T-helper 1 cell treated with Interleukin-12 subunit alpha and Interleukin-12 subunit beta and Interleukin-4 antibody, amounts not matched to agents 30 μg/mL and 1 μg/mL, for 36 hours (primary cell): ENCODE data around the gene UQCC3.

Experiments used
- H3K27ac Mint-ChIP-seq: one replicate; pipeline ENCODE4 v1.8.0; 2021; ENCODE audit warnings: mild to moderate bottlenecking, mixed read lengths
- H3K27me3 Mint-ChIP-seq: one replicate; pipeline ENCODE4 v1.8.0; 2021; ENCODE audit warnings: low read depth, mixed read lengths
- H3K36me3 Mint-ChIP-seq: one replicate; pipeline ENCODE4 v1.8.0; 2021; ENCODE audit warnings: low read depth, mixed read lengths
- H3K4me1 Mint-ChIP-seq: one replicate; pipeline ENCODE4 v1.8.0; 2021; ENCODE audit warnings: low read depth, mixed read lengths
- H3K4me3 Mint-ChIP-seq: one replicate; pipeline ENCODE4 v1.8.0; 2021; ENCODE audit warnings: mild to moderate bottlenecking, moderate library complexity, mixed read lengths
- H3K9me3 Mint-ChIP-seq: one replicate; pipeline ENCODE4 v1.8.0; 2021; ENCODE audit warnings: mixed read lengths

The UQCC3 gene

GRCh38 chr11:62705413-62705812 lies 33.9 kb downstream of the UQCC3 start:
- Mint-ChIP-seq H3K4me1 (peaks cover 45% of the 10 kb centered on the region), H3K4me3 (peak overlapping the region; percentile 87), H3K27ac (peak overlapping the region; percentile 75), H3K27me3 (no peaks in the 10 kb centered on the region), H3K9me3 (no peaks in the 10 kb centered on the region), H3K36me3 (peaks cover 19% of the 10 kb centered on the region)

- H3K27ac Mint-ChIP-seq: peak overlapping the region; percentile 75
- peaks cover 23% of the 10 kb centered on the region for H3K36me3 Mint-ChIP-seq
- peak overlapping the region; percentile 87 for H3K4me3 Mint-ChIP-seq
- H3K27me3 Mint-ChIP-seq: no peaks in the 10 kb centered on the region
- no peaks in the 10 kb centered on the region for H3K9me3 Mint-ChIP-seq
- H3K4me1 Mint-ChIP-seq: peaks cover 49% of the 10 kb centered on the region
Measured at GRCh38 chr11:62705880-62706849, 34.7 kb downstream of the UQCC3 start.

- peak overlapping the region; percentile 65 for H3K27ac Mint-ChIP-seq
- H3K27me3 Mint-ChIP-seq: no peaks in the 10 kb centered on the region
- peaks cover 20% of the 10 kb centered on the region for H3K36me3 Mint-ChIP-seq
- peaks cover 49% of the 10 kb centered on the region for H3K4me1 Mint-ChIP-seq
- H3K9me3 Mint-ChIP-seq: no peaks in the 10 kb centered on the region
- peak overlapping the region; percentile 63 for H3K4me3 Mint-ChIP-seq
Measured at GRCh38 chr11:62706850-62707247, 35.4 kb downstream of the UQCC3 start.

- Mint-ChIP-seq H3K27me3 (no peaks in the 10 kb centered on the region), H3K4me3 (peak within 1 kb of the TSS; percentile 94), H3K27ac (peak within 1 kb of the TSS; percentile 98), H3K36me3 (peaks cover 21% of the 10 kb centered on the region), H3K9me3 (no peaks in the 10 kb centered on the region), H3K4me1 (peaks cover 50% of the 10 kb centered on the region)
Measured at GRCh38 chr11:62707277-62707861, 35.9 kb downstream of the UQCC3 start, which contains the start of the genes BSCL2 and GNG3. Gene BSCL2, minus strand, starts transcription at chr11:62707424. Its CDS starts 229 bp downstream, at chr11:62707195. Gene GNG3, plus strand, starts transcription at chr11:62707676. Its CDS starts 620 bp downstream, at chr11:62708296.

- Mint-ChIP-seq H3K4me1 (peaks cover 58% of the 10 kb centered on the region), H3K27me3 (no peaks in the 10 kb centered on the region), H3K36me3 (peaks cover 25% of the 10 kb centered on the region), H3K4me3 (peak overlapping the region; percentile 94), H3K27ac (peak overlapping the region; percentile 98), H3K9me3 (no peaks in the 10 kb centered on the region)
Measured at GRCh38 chr11:62708392-62708791, 36.9 kb downstream of the UQCC3 start.

- Mint-ChIP-seq H3K9me3 (no peaks in the 10 kb centered on the region), H3K4me1 (peaks cover 62% of the 10 kb centered on the region), H3K36me3 (peaks cover 29% of the 10 kb centered on the region)
Measured at GRCh38 chr11:62708793-62709192, 37.3 kb downstream of the UQCC3 start.

GRCh38 chr11:62709247-62710000 lies 38.0 kb downstream of the UQCC3 start:
- no peaks in the 10 kb centered on the region for H3K27me3 Mint-ChIP-seq
- H3K36me3 Mint-ChIP-seq: peaks cover 33% of the 10 kb centered on the region

More at GRCh38 chr11:62708793-62709192, 37.3 kb downstream of the UQCC3 start:
- H3K27ac Mint-ChIP-seq: peak overlapping the region; percentile 98
- H3K4me3 Mint-ChIP-seq: peak overlapping the region; percentile 94
- no peaks in the 10 kb centered on the region for H3K27me3 Mint-ChIP-seq

DNA sequence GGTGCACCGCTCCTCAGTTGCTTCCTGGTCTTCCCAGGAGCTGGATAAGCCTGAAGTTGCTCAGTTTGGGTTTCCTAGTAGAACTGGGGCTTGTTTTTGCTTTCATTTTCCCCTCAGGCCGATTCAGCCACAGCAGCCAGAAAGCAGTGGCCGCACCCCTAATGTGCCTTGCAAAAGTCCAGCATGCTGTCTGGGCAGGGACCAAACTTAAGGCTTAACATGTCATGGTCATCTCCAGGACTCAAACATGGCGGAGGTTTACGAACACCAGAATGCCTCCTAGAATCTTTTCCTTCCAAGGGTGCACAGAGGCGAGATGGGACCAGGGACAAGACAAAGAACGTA lies 38.5 kb downstream of the UQCC3 start:
- Mint-ChIP-seq H3K4me1 (peaks cover 71% of the 10 kb centered on the region), H3K4me3 (peak overlapping the region; percentile 94), H3K36me3 (peaks cover 37% of the 10 kb centered on the region), H3K9me3 (no peaks in the 10 kb centered on the region), H3K27ac (peak overlapping the region; percentile 98), H3K27me3 (no peaks in the 10 kb centered on the region)

More at GRCh38 chr11:62709247-62710000, 38.0 kb downstream of the UQCC3 start:
- Mint-ChIP-seq H3K9me3 (no peaks in the 10 kb centered on the region), H3K4me1 (peaks cover 67% of the 10 kb centered on the region), H3K4me3 (peak overlapping the region; percentile 94), H3K27ac (peak overlapping the region; percentile 98)

DNA sequence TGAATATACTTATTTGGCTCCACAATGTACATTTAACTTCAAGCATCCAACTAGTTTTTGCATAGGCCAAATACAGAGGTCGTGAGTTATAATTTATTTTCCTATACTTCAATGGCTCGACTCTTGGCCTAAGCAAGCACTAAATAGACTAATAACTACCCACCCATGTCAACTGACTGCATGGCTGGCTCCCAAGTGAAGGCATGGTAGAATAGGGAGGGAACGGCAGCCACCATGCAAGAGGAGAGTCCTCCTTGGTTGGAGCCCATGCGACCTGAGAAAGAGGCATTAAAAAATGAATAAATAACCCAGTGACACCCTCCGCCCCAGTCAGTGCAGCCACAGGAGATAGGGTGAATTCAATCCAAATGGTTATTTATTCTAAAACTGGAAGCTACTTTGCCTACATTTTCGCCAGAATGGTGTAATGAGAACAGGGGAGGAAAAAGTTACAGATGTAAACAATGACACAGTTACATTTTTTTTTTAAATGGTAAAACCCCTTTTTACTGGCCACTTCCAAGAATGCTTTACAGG lies 40.9 kb downstream of the UQCC3 start:
- Mint-ChIP-seq H3K27ac (peak overlapping the region; percentile 92), H3K4me1 (peaks cover 70% of the 10 kb centered on the region), H3K27me3 (no peaks in the 10 kb centered on the region), H3K36me3 (peaks cover 60% of the 10 kb centered on the region), H3K4me3 (peak overlapping the region; percentile 63), H3K9me3 (no peaks in the 10 kb centered on the region)

GRCh38 chr11:62712861-62713260 lies 41.4 kb downstream of the UQCC3 start:
- peak overlapping the region; percentile 63 for H3K4me3 Mint-ChIP-seq
- peaks cover 63% of the 10 kb centered on the region for H3K36me3 Mint-ChIP-seq
- peak overlapping the region; percentile 92 for H3K27ac Mint-ChIP-seq
- no peaks in the 10 kb centered on the region for H3K9me3 Mint-ChIP-seq
- no peaks in the 10 kb centered on the region for H3K27me3 Mint-ChIP-seq
- peaks cover 65% of the 10 kb centered on the region for H3K4me1 Mint-ChIP-seq

DNA sequence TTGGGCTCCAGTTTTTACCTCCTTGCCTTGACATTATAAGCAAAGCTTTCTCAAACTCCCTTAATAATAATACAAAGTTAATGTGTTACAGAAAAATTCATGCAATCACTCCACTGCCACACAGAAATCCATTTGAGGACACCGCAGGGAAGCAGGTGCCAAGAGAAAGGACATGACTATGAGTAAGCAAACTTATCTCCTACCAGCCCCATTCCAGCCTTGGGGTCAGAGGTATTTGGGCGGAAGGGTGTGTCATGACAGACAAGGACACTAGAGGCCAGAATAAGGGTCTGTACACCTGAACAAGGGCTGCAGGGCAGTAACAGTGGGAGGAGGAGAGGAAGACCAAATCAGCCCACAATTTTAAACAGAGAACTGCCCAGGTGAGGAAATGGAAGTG lies 41.9 kb downstream of the UQCC3 start:
- H3K36me3 Mint-ChIP-seq: peaks cover 68% of the 10 kb centered on the region
- H3K9me3 Mint-ChIP-seq: no peaks in the 10 kb centered on the region
- peak overlapping the region; percentile 92 for H3K27ac Mint-ChIP-seq
- peaks cover 65% of the 10 kb centered on the region for H3K4me1 Mint-ChIP-seq
- no peaks in the 10 kb centered on the region for H3K27me3 Mint-ChIP-seq
- H3K4me3 Mint-ChIP-seq: peak overlapping the region; percentile 38

DNA sequence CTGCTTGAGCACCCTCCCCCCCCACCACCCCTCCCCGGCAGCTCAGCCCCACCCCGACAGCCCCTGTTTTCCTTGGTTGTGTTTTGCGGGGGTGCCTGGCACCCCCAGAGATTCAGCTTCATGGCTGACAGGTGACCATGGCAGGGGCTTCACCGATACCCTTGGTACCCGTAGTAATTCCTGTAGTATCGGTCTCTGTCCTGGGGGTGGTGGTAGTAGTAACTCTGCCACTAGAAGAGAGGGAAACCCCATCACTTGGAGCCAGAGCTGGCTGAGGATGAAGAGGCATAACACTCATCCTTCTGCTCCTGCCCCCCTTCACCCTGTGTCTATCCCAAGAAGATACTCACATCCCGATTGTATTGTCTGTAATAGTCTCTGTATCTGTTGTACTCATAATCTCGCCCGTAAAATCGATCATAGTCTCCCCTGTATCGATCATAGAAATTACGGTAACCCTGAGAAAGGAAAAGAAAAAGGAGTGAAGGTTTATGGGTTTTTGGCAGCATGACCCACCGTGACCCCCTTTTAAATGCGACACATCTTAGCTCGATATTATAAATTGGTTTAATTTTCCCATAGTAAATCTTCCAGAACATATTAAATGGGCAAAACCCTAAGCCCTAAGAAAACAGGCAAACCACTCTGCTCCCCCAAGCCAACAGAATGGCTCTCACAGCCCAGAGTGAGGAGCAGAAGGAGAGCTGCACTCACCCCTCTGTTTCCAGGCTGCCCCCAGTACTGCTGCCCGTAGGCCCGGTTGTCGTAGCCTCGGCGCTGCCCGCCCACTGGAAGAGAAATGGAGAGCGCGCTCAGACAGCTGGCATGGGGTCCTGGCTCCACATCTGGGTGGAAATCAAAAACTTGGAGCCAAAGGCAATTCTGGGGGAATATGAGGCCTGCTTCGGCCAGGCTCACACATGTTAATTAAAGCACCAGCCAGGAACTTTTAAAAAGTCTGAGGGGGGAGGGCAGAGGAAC lies 44.0 kb downstream of the UQCC3 start:
- Mint-ChIP-seq H3K36me3 (peaks cover 72% of the 10 kb centered on the region), H3K27me3 (no peaks in the 10 kb centered on the region), H3K4me3 (no peak overlapping the region), H3K27ac (peak overlapping the region; percentile 67), H3K4me1 (peaks cover 63% of the 10 kb centered on the region), H3K9me3 (no peaks in the 10 kb centered on the region)

DNA sequence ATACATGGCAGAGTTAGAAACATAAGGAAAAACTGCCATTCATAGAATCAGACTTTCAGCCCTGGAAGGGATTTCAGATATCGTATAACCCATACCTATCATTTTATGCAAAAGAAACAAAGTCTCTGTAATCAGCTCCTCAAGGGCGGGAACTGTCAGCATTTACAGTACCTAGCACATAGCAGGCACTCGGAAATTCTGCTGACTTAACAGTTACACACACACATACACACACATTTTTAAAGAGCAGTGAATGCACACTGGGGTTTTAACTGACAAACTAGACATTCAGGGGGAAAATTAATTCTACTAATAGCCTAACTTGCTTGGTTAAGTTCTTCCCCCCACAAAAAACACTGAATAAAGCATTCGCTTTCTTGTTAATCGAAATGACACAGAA lies 44.7 kb downstream of the UQCC3 start:
- no peak overlapping the region for H3K27ac Mint-ChIP-seq
- H3K4me1 Mint-ChIP-seq: peaks cover 62% of the 10 kb centered on the region
- H3K4me3 Mint-ChIP-seq: no peak overlapping the region
- H3K36me3 Mint-ChIP-seq: peaks cover 73% of the 10 kb centered on the region
- no peaks in the 10 kb centered on the region for H3K27me3 Mint-ChIP-seq
- H3K9me3 Mint-ChIP-seq: no peaks in the 10 kb centered on the region
